K562 (cell line): ENCODE results near the gene TBCC. TPM values are rescaled to one million over a fixed set of nuclear protein-coding genes. Genes with fewer than 3 reads are reported as not detected.

Source experiments
- CREBBP ChIP-seq: IDR thresholded peaks from one replicate; pipeline ENCODE4 v1.6.1; 2012; ENCODE audit warnings: low read depth, mild to moderate bottlenecking, control low read depth, inconsistent platforms, low read length
- ETS2 ChIP-seq: IDR thresholded peaks from 2 replicates; pipeline ENCODE4 v1.6.1; 2016; ENCODE audit warnings: borderline replicate concordance, missing genetic modification characterization, mild to moderate bottlenecking, moderate library complexity, missing compliant biosample characterization; ENCODE audit not compliant: poor library complexity, severe bottlenecking
- HDAC1 ChIP-seq, 2 experiments: fragments of 450-650 bp; IDR thresholded peaks; 2 replicates each; pipeline ENCODE4 v1.6.1; 2016 to 2017; ENCODE audit warnings: inconsistent platforms in 1 of 2, mild to moderate bottlenecking in 1 of 2, moderate library complexity in 1 of 2
- PURB ChIP-seq: sonication (generic); formaldehyde crosslinking; IDR thresholded peaks from 2 replicates; pipeline ENCODE4 v1.9.0; 2021; ENCODE audit warnings: low read depth, mild to moderate bottlenecking, missing genetic modification reagents
- SMARCB1 ChIP-seq: IDR thresholded peaks from 2 replicates; pipeline ENCODE4 v1.6.1; 2011; ENCODE audit warnings: improper control_type of control experiment, low read depth; ENCODE audit not compliant: insufficient read length
- SRSF7 ChIP-seq: fragments of 200-400 bp; formaldehyde crosslinking; optimal IDR thresholded peaks from 2 replicates; pipeline ENCODE3; 2017; ENCODE audit warnings: mild to moderate bottlenecking, low read depth, low read length
- XRCC5 ChIP-seq: fragments of 200-400 bp; formaldehyde crosslinking; IDR thresholded peaks from 2 replicates; pipeline ENCODE4 v1.6.1; 2017; ENCODE audit warnings: low read depth, mild to moderate bottlenecking, low read length
- ZFP36 ChIP-seq: fragments of 150-350 bp; IDR thresholded peaks from 2 replicates; pipeline ENCODE4 v1.6.1; 2018; ENCODE audit warnings: low read length, low read depth; ENCODE audit not compliant: partially characterized antibody
- ZNF23 ChIP-seq: fragments of 250-450 bp; sonication (Bioruptor Pico); IDR thresholded peaks from 2 replicates; pipeline ENCODE4 v1.4.0; 2020; ENCODE audit warnings: mild to moderate bottlenecking
- ZNF324 ChIP-seq: fragments of 250-450 bp; sonication (Bioruptor Pico); IDR thresholded peaks from 2 replicates; pipeline ENCODE4 v1.4.0; 2020; ENCODE audit warnings: mild to moderate bottlenecking
- ZNF583 ChIP-seq: fragments of 250-450 bp; sonication (Bioruptor Pico); IDR thresholded peaks from 2 replicates; pipeline ENCODE4 v1.4.0; 2020
- polyA plus RNA-seq, 8 experiments: library from polyadenylated mRNA; depleted of rRNA in 4 of 8; stranded (reverse) in 5 of 8; unstranded in 3 of 8; fragments of >200 nt; fragmentation: Nextera tagmentation in 2 of 8; fragmentation: Illumina TruSeq in 1 of 8; extraction: Ambion mirVana in 2 of 8; extraction: Trizol in 1 of 8; gene quantifications; 2 replicates each; pipeline versions ENCODE4 v1.2.1 to v1.2.3, GENCODE V29; 2011 to 2014; ENCODE audit warnings: inconsistent platforms in 1 of 8, missing spikeins in 1 of 8
- total RNA-seq, 7 experiments: library from RNA; depleted of rRNA in 6 of 7; stranded (reverse); fragments of >200 nt in 6 of 7; fragmentation: Illumina TruSeq in 2 of 7; extraction: Trizol in 2 of 7; gene quantifications; 2 replicates each; pipeline versions ENCODE4 v1.2.1 to v1.2.3, GENCODE V29; 2011 to 2021; ENCODE audit warnings: low replicate concordance in 1 of 7
- TF ChIP-seq, protein P1 (sequence below): sonication (generic); formaldehyde crosslinking; IDR thresholded peaks from 2 replicates; pipeline ENCODE4 v1.8.1; 2022; ENCODE audit warnings: missing genetic modification reagents
- TF ChIP-seq, protein P2 (sequence below): fragments of 250-450 bp; sonication (Bioruptor Pico); IDR thresholded peaks from 2 replicates; pipeline ENCODE4 v1.9.0; 2021; ENCODE audit warnings: mild to moderate bottlenecking
- TF ChIP-seq, protein P3 (sequence below), 2 experiments: fragments of 450-650 bp; IDR thresholded peaks; 2 replicates each; pipeline ENCODE4 v1.6.1; 2016; ENCODE audit warnings: mild to moderate bottlenecking in 2 of 2, borderline replicate concordance in 1 of 2, low read depth in 1 of 2, moderate library complexity in 1 of 2
- TF ChIP-seq, protein P4 (sequence below): fragments of 450-650 bp; IDR thresholded peaks from 2 replicates; pipeline ENCODE4 v1.6.1; 2016; ENCODE audit warnings: antibody characterized with exemption

TBCC gene
- total and polyA plus RNA-seq, 9 of the 15 experiments (the other 6 are each of a cell fraction or from before 2014, with no cell fraction given): 2.8 to 34.1 (median 23.3) TPM

DNA sequence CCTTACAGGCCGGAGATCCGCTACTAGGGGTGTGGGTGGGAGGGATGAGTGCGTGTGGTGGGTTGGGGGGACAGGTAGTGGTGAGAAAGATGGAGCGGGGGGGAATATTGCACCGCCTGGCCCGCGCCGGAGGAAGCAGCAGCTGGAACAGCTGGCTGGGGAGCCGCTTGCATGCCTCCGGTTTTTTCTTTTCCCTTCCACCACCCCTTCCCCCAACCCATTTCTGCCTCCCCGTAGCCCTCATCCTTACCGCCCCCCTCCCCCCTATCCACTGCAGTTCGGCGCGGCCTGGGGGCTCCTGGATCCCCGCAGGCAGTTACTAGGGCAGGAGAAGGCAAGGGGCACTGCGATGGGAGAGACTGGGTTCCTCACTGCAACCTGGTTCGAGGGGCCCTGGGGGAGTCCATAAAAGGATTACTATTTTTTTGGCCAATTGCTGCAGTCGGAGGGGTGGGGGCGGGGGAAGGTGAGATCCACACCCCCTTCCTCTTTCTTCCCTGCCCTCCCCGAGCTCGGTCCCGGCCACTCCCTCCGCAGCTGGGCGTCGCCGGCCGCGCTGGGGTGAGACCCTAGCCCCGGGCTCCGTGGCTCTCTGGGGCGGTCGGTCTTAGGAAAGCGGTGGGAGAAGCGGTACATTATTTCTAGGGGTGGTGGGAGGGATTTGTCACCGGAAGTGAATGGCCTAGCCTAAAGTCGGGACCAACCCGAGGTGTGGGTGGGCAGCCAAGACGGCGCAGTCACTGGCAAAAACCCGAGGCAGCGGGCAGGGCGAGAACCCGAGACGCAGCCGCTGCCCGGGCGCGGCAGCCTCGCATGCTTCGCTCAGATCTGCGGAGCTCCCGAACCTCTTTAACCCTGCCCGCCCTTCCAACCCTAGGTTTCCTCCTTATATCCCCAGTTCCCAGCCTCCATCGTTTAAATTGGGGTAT is 824 bp upstream of the TBCC start (continued):
- TF ChIP-seq SRSF7 (no peak), PURB (CRISPR knock-in tag) (no peak), ZFP36 (no peak), CREBBP (no peak), ZNF23 (CRISPR knock-in tag) (no peak), ZNF324 (CRISPR knock-in tag) (no peak), SMARCB1 (no peak), ETS2 (no peak), ZNF583 (CRISPR knock-in tag) (no peak), HDAC1 (IDR thresholded peaks at IDR 0.05) (peak; percentile 57 to 76; a peak in 2 of 4 replicates), XRCC5 (peak; percentile 17; the same call in 1 of the 2 replicates)
- TF ChIP-seq, protein P1, sequence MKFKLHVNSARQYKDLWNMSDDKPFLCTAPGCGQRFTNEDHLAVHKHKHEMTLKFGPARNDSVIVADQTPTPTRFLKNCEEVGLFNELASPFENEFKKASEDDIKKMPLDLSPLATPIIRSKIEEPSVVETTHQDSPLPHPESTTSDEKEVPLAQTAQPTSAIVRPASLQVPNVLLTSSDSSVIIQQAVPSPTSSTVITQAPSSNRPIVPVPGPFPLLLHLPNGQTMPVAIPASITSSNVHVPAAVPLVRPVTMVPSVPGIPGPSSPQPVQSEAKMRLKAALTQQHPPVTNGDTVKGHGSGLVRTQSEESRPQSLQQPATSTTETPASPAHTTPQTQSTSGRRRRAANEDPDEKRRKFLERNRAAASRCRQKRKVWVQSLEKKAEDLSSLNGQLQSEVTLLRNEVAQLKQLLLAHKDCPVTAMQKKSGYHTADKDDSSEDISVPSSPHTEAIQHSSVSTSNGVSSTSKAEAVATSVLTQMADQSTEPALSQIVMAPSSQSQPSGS: no peak
- TF ChIP-seq, protein P2, sequence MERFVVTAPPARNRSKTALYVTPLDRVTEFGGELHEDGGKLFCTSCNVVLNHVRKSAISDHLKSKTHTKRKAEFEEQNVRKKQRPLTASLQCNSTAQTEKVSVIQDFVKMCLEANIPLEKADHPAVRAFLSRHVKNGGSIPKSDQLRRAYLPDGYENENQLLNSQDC: 0 out of 2 replicates have a peak, but pooled peaks have one; percentile 13
- TF ChIP-seq, protein P3, sequence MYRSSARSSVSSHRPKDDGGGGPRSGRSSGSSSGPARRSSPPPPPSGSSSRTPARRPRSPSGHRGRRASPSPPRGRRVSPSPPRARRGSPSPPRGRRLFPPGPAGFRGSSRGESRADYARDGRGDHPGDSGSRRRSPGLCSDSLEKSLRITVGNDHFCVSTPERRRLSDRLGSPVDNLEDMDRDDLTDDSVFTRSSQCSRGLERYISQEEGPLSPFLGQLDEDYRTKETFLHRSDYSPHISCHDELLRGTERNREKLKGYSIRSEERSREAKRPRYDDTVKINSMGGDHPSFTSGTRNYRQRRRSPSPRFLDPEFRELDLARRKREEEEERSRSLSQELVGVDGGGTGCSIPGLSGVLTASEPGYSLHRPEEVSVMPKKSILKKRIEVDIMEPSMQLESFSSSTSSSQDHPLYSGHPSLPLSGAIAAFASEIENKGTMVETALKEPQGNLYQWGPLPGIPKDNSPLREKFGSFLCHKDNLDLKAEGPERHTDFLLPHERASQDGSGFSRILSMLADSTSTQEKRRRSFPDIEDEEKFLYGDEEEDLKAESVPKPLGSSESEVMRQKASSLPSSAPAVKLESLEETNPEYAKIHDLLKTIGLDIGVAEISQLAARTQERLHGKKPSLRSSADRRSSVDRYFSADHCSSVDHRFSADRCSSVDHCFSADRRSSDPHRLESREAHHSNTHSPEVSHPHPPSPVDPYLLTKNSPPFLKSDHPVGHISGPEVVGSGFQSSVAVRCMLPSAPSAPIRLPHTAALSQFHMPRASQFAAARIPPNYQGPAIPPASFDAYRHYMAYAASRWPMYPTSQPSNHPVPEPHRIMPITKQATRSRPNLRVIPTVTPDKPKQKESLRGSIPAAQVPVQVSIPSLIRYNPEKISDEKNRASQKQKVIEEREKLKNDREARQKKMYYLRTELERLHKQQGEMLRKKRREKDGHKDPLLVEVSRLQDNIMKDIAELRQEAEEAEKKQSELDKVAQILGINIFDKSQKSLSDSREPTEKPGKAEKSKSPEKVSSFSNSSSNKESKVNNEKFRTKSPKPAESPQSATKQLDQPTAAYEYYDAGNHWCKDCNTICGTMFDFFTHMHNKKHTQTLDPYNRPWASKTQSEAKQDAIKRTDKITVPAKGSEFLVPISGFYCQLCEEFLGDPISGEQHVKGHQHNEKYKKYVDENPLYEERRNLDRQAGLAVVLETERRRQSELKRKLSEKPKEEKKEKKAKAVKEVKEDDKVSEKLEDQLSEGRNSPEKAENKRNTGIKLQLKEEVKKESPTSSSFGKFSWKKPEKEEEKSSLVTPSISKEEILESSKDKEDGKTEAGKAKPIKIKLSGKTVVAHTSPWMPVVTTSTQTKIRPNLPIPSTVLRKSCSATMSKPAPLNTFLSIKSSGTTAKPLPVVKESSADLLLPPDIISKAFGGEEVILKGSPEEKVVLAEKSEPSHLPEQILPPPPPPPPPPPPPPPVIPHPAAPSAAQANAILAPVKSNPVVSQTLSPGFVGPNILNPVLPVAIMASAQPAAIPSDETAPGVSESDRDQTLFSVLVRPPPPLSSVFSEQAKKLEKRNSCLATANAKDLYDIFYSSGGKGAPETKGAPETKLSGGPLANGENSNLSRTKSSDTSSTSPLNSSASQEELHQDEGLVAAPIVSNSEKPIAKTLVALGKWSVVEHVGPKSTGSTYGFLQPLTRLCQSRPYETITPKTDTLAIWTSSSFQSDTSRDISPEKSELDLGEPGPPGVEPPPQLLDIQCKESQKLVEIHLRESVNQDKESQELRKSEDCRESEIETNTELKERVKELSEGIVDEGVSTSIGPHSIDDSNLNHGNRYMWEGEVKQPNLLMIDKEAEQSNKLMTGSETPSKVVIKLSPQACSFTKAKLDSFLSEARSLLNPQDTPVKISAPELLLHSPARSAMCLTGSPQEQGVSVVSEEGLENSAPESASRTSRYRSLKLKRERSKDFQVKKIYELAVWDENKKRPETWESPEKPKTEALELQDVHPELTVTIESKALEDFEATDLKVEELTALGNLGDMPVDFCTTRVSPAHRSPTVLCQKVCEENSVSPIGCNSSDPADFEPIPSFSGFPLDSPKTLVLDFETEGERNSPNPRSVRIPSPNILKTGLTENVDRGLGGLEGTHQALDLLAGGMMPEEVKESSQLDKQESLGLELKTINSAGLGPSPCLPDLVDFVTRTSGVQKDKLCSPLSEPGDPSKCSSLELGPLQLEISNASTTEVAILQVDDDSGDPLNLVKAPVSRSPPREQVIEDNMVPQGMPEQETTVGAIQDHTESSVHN (IDR thresholded peaks at IDR 0.05; ENCODE audit: borderline replicate concordance in 1 of 2, low read depth in 1 of 2): no peak
- TF ChIP-seq, protein P4, sequence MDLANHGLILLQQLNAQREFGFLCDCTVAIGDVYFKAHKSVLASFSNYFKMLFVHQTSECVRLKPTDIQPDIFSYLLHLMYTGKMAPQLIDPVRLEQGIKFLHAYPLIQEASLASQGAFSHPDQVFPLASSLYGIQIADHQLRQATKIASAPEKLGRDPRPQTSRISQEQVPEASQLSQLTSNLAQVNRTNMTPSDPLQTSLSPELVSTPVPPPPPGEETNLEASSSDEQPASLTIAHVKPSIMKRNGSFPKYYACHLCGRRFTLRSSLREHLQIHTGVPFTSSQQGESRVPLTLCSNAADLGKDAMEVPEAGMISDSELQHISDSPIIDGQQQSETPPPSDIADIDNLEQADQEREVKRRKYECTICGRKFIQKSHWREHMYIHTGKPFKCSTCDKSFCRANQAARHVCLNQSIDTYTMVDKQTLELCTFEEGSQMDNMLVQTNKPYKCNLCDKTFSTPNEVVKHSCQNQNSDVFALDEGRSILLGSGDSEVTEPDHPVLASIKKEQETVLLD: no peak; the same call in 1 of the 2 replicates
